Cardiac muscle cell (in vitro differentiated cells and primary cell): ENCODE measurements around the gene SNX33. TPM values are rescaled to one million over a fixed set of nuclear protein-coding genes. Genes with fewer than 3 reads are reported as not detected.
"Not testable (repeated sequence)": the region's sequence is repeated elsewhere in the genome, so short reads cannot be mapped to it uniquely, and the experiment has no call there.

Experiments used
- DNase-seq, 2 donors: peaks; one replicate each; pipeline versions ENCODE4 v3.0.0 to v3.0.0-alpha.2; 2010 to 2017; ENCODE audit warnings: low read depth in 1 of 2, low spot score in 1 of 2
- H3K27ac ChIP-seq: fragments of 200-600 bp; sonication (generic); 2 replicates; pipeline ENCODE4 v1.5.1; 2016
- H3K27me3 ChIP-seq: fragments of 200-600 bp; sonication (generic); 2 replicates; pipeline ENCODE4 v1.6.0; 2016; ENCODE audit warnings: control low read depth
- H3K36me3 ChIP-seq: fragments of 200-600 bp; sonication (generic); 2 replicates; pipeline ENCODE4 v1.5.1; 2016; ENCODE audit warnings: control low read depth
- H3K4me1 ChIP-seq: fragments of 200-600 bp; sonication (generic); 2 replicates; pipeline ENCODE4 v1.8.1; 2017; ENCODE audit warnings: low read depth, mild to moderate bottlenecking, mixed run types
- H3K4me3 ChIP-seq: fragments of 200-600 bp; sonication (generic); 2 replicates; pipeline ENCODE4 v1.5.1; 2016; ENCODE audit warnings: mild to moderate bottlenecking
- H3K9me3 ChIP-seq: fragments of 200-600 bp; sonication (generic); 2 replicates; pipeline ENCODE4 v1.5.1; 2017; ENCODE audit warnings: low read depth, mild to moderate bottlenecking, control low read depth
- polyA plus RNA-seq: library from polyadenylated mRNA; unstranded; fragments of >200 nt; fragmentation: Nextera tagmentation; extraction: Ambion mirVana; gene quantifications from 2 replicates; pipeline ENCODE4 v1.2.1, GENCODE V29; 2016
- total RNA-seq: library from RNA; depleted of rRNA; stranded (reverse); fragments of >200 nt; gene quantifications from 2 replicates; pipeline ENCODE4 v1.2.3, GENCODE V29; 2016
- TF ChIP-seq, protein P1 (sequence below): IDR thresholded peaks from 2 replicates; pipeline ENCODE4 v1.5.1; 2012; ENCODE audit warnings: low read depth, mild to moderate bottlenecking, low read length

The SNX33 gene
- total and polyA plus RNA-seq, 2 experiments from 2014 or later = 9.5 to 17.1 TPM

DNA sequence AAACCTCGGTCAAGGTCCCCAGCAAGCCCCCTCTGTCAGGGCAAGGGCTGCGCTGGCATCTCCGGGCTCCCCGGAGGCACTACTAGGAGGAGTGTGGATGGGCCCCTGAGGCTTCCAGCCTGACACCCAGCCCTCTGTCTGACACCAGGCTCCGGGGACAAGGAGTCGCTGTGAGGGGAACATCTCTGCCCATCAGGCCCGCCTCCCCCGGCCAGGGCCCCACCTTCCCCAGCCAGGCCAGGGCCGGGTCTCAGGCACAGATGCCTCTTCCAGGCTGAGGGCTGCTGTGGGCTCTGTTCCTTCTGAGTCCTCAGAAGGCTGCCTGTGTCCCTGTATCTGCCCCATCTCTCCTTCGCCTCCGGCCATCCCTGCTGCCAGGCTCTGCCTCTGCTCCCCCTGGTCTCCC, 49.1 kb downstream of the SNX33 start:
- DNase-seq = no peak
- Histone ChIP-seq H3K36me3 (no peaks in the 10 kb centered on the region), H3K27ac (no peak overlapping the region), H3K4me3 (no peak overlapping the region), H3K9me3 (no peaks in the 10 kb centered on the region), H3K27me3 (no peaks in the 10 kb centered on the region), H3K4me1 (peaks cover 12% of the 10 kb centered on the region)
- TF ChIP-seq, protein P1, sequence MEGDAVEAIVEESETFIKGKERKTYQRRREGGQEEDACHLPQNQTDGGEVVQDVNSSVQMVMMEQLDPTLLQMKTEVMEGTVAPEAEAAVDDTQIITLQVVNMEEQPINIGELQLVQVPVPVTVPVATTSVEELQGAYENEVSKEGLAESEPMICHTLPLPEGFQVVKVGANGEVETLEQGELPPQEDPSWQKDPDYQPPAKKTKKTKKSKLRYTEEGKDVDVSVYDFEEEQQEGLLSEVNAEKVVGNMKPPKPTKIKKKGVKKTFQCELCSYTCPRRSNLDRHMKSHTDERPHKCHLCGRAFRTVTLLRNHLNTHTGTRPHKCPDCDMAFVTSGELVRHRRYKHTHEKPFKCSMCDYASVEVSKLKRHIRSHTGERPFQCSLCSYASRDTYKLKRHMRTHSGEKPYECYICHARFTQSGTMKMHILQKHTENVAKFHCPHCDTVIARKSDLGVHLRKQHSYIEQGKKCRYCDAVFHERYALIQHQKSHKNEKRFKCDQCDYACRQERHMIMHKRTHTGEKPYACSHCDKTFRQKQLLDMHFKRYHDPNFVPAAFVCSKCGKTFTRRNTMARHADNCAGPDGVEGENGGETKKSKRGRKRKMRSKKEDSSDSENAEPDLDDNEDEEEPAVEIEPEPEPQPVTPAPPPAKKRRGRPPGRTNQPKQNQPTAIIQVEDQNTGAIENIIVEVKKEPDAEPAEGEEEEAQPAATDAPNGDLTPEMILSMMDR = no peak

DNA sequence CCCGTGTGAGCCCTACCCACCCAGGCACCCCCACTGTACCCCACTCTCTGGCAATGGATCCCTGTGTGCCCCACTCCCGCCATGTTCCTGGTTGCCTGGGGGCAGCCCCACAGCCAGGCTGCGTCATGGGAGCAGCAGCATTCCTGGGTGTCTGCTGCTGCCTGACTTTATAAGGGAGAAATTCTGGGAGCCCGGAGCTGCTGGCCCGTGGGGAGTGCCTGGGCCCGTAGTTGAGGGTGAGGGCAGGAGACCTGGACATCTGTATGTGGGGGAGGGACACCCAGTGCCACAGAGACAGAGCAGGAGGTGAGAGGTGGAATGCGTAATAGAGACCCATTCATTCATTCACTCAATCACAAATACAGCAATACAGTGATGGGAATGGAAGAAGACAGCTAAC, 49.8 kb downstream of the SNX33 start:
- peaks cover 18% of the 10 kb centered on the region for H3K4me1 ChIP-seq

DNA sequence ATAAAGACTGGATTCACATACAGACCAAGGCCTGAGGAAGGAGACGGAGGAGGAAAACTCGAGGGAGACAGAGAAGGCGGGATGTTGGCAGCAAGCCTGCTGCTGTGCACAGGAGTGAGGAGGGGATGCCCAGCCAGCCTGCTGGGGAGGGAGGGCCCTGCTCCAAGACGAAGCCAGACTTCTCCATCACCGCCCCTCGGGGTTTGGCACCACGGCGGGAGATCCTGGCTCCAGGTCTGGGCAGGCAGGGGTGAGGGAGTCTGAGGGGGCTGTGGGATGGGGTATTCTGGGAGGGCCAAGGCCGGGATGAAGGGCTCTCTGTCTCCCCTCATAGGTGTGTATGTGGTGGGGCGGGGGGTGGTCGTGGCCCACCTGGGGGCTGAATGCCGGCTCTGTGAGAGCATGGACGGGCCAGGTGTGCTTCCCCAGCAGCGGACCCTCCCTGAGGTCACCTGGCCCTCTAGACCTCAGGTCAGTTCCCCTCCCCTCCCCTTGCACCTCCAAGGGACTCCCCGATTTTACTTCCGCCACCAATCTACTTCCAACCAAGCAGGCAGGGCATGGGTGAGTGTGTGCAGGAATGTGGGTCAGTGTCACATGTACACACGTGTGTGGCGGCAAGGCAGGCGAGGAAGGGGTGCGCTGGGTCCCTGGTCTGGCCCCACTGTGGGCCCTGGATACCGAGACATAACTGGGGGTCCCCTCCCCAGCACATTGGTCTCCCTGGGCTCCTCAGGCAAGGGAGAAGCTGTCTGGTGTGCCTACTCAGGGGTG, 50.4 kb downstream of the SNX33 start:
- not testable (repeated sequence) for H3K36me3 ChIP-seq, H3K27ac ChIP-seq, H3K4me3 ChIP-seq, H3K9me3 ChIP-seq, H3K27me3 ChIP-seq
- H3K4me1 ChIP-seq = peaks cover 19% of the 10 kb centered on the region
- peak in 1 of 2 donors; percentile 30 for DNase-seq

More for the DNA sequence above, 49.8 kb downstream of the SNX33 start:
- Histone ChIP-seq H3K4me3 (no peak overlapping the region), H3K27ac (no peak overlapping the region), H3K9me3 (no peaks in the 10 kb centered on the region), H3K36me3 (no peaks in the 10 kb centered on the region), H3K27me3 (no peaks in the 10 kb centered on the region)
- TF ChIP-seq, protein P1 = no peak
- DNase-seq = no peak

DNA sequence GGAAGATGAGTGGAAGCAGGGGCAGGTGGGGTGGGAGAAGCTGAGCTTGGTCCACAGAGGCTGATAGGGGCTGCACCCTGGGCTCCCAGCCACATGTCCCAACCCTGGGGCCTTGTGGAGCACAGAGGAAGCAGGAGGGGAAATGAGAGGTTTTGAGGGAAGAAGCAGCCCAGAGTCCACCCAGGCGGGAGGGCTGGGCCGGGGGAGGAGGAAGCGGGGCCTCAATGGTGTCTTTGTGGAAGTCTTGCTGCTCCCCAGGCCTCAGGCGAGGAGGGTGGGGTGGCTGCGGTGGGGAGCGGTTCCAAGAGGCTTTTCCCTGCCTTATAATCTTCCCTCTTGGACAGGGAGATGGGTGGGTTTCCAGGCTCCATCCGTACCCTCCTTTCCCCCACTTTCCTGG, 51.8 kb downstream of the SNX33 start:
- H3K4me3 ChIP-seq, H3K27ac ChIP-seq, H3K27me3 ChIP-seq, H3K36me3 ChIP-seq, H3K9me3 ChIP-seq, DNase-seq: not testable (repeated sequence)
- H3K4me1 ChIP-seq = peaks cover 12% of the 10 kb centered on the region

DNA sequence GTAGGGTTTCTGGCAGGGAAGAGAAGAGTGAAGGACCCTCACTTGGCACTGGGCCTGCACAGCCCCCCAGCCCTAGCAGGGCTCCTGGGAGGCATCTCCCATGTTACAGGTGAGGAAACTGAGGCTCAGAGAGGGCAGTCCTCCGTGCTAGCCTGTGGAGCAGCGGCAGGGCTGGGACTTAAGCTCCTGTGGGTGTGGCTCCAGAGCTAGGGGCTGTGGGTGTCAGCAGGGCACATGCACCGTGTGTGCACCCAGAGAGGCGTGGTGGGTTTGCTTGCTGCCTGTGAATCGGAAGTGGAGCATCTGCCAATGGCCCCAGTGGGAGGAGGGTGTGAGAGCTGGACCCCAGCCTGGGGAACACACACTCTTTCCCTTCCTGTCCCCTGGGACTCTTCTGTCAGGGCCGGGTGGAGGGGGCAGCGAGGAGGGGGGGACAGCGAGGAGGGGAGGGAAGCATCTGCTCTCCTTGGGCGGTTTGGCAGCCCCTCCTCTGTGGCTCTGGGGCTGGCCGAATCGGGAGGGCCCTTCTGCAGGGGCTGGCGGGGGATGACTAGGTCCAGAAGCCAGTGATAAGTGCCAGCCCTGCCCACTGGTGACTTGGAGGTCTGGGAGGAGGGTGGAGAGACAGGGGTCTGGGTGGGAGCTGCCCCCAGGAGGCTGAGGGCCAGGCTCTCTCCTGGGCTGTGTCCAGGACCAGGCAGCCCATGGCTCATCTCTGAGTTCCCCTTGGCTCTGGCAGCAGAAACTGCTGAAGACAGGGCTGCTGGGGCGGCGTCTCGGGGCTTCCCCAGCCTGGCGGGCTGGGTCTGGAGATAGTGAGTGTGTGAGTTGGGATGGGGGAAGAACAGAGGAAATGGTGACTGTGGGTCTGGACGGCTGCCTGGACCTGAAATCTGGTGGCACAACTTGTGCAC, 52.5 kb downstream of the SNX33 start:
- peak in 1 of 2 donors; percentile 67 for DNase-seq
- H3K27me3 ChIP-seq, H3K9me3 ChIP-seq, H3K36me3 ChIP-seq, H3K27ac ChIP-seq, H3K4me1 ChIP-seq, H3K4me3 ChIP-seq: not testable (repeated sequence)

DNA sequence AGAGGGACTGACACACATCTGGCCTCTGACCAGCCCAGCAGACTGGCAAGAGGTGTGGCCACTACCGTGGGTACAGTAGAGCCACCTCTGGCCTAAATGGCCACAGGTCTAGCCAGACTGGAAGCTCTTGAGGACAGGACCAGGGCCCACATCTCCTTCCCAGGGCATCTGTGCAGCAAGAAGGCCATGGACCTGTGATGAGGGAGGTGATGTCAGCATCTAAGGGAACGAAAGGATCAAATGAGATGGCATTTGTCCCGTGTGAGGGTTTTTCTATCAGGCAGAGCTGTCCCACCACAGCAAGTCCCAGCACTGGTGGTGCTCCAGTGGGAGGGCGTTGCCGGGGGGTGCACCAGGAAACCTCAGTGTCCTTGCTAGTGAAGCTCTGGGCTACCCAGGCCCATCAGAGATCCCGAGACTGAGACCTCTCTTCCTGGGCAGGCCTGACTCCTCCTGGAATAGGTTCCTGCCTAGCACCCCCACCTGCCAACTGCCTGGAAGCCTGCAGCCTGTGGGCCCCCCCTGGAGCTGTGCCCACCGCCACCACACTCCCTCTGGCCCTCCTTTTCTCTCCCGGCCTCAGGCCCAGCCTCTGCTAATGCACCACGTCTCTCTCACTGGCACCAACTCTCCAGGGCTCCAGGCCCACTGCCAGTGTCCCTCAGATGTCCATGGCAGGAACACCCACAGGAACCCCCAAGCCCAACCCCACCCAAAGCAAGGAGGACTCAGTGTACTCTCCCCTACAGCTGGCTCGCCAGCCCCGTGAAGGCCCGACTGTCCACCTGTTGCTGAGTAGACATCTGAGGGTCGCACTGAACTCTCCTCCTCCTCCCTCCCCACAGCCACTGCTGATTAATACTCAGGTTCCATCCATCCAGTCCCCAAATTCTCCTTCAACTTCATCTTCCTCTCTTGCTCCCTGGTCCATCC, 53.6 kb downstream of the SNX33 start:
- H3K27me3 ChIP-seq, H3K9me3 ChIP-seq, H3K36me3 ChIP-seq, H3K4me3 ChIP-seq, H3K27ac ChIP-seq, DNase-seq: not testable (repeated sequence)
- H3K4me1 ChIP-seq = peaks cover 15% of the 10 kb centered on the region

DNA sequence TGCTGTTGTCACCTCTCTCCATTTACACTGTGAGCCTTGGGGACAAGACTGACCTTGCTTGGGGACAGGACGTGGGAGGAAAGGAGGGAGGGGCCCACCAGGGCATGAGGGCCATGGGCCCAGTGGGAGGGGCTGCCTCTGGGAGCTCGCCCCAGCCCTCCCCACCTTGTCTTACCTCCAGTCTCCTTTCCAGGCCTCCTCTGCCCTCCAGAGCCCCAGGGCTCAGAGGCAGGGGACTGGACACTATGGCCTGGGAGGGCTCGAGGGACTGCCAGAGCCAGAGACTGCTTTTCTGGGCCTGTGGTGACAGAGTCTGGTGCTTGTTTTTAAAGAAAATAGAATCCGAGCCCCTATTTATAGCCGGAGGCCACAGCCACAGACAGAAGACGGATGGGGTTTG, 54.7 kb downstream of the SNX33 start:
- Histone ChIP-seq H3K4me1 (peaks cover 18% of the 10 kb centered on the region), H3K36me3 (no peaks in the 10 kb centered on the region), H3K27me3 (no peaks in the 10 kb centered on the region), H3K9me3 (no peaks in the 10 kb centered on the region), H3K27ac (peak overlapping the region; percentile 75), H3K4me3 (no peak overlapping the region)
- DNase-seq = no peak
- TF ChIP-seq, protein P1 = no peak

DNA sequence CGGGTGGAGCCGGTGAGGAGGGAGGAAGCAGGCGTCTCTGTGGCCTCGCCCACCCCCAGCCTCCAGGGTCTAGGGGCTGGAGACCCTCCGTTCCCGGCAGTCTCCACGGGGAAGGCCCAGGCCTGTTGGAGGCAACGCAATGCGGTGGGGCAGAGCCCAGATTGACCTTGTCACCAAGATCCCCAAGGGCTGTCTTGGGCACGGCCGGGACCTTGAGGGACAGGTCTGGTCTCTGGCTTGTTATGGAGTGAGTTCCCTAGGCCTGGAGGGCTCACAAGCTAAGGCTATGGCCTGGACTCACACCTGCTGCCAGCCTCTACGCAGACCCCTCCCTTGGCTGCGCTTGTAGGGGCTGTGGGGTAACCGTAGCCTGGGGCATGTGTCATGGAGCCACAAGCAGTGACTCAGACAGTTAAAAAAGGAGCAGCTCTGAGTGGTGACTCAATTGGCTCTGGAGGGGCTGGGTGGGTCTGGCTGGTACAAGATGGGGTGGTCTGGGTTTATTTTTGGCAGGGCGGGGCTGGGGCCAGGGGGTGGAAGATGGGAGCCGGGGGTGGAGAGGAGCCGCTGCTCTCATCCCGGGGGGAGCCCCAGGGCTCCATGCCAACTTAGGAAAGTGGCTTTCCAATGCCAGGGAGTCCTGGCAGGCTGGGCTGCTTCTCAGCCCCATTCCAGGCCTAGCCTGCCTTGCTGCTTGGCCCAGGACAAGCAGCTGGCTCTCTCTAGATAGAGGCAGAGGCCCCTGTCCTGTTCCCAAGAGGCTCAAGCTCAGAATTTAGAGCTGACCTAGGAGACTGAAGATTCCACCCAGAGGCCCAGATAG, 55.9 kb downstream of the SNX33 start:
- not testable (repeated sequence) for H3K9me3 ChIP-seq, H3K4me3 ChIP-seq, H3K36me3 ChIP-seq, H3K27me3 ChIP-seq, H3K27ac ChIP-seq, DNase-seq
- peaks cover 18% of the 10 kb centered on the region for H3K4me1 ChIP-seq
